ENCODE data around the gene FHL1.
A peak's percentile ranks its signal among the peaks of the same experiment; 100 is the strongest.
"Not testable (repeated sequence)": the region's sequence is repeated elsewhere in the genome, so short reads cannot be mapped to it uniquely, and the experiment has no call there.

Gene FHL1

GRCh38 chrX:136209016-136209738, 61.8 kb downstream of the FHL1 start:
- no peak for DNase-seq (ENCODE audit: low read depth)

- no peak for DNase-seq (ENCODE audit: low read depth)
Observed at GRCh38 chrX:136209751-136210150, 62.4 kb downstream of the FHL1 start.

- DNase-seq (ENCODE audit: low read depth), result no peak
Observed at GRCh38 chrX:136210243-136210642, 62.9 kb downstream of the FHL1 start.

GRCh38 chrX:136210806-136211205, 63.5 kb downstream of the FHL1 start:
- no peak for DNase-seq (ENCODE audit: low read depth)

- DNase-seq (ENCODE audit: low read depth), result no peak
Observed at GRCh38 chrX:136211766-136212556, 64.6 kb downstream of the FHL1 start.

- no peak for DNase-seq (ENCODE audit: low read depth)
Observed at GRCh38 chrX:136212557-136213111, 65.3 kb downstream of the FHL1 start.

- DNase-seq (ENCODE audit: low read depth), result peak; percentile 84
Observed at GRCh38 chrX:136214551-136214950, 67.2 kb downstream of the FHL1 start.

GRCh38 chrX:136215559-136215958, 68.2 kb downstream of the FHL1 start:
- DNase-seq (ENCODE audit: low read depth), result no peak

- DNase-seq (ENCODE audit: low read depth), result no peak
Observed at GRCh38 chrX:136219893-136220292, 72.6 kb downstream of the FHL1 start.

GRCh38 chrX:136220540-136220939, 73.2 kb downstream of the FHL1 start:
- no peak for DNase-seq (ENCODE audit: low read depth)

GRCh38 chrX:136220951-136221350, 73.6 kb downstream of the FHL1 start:
- no peak for DNase-seq (ENCODE audit: low read depth)

- no peak for DNase-seq (ENCODE audit: low read depth)
Observed at GRCh38 chrX:136221851-136222513, 74.6 kb downstream of the FHL1 start.

GRCh38 chrX:136227074-136227473, 79.7 kb downstream of the FHL1 start:
- no peak for DNase-seq (ENCODE audit: low read depth)

- DNase-seq (ENCODE audit: low read depth), result no peak
Observed at GRCh38 chrX:136227948-136228838, 80.9 kb downstream of the FHL1 start.

- DNase-seq (ENCODE audit: low read depth), result no peak
Observed at GRCh38 chrX:136228839-136229207, 81.5 kb downstream of the FHL1 start.

GRCh38 chrX:136237074-136237473, 89.7 kb downstream of the FHL1 start:
- no peak for DNase-seq (ENCODE audit: low read depth)

GRCh38 chrX:136237849-136238248, 90.5 kb downstream of the FHL1 start:
- DNase-seq (ENCODE audit: low read depth), result not testable (repeated sequence)

- no peak for DNase-seq (ENCODE audit: low read depth)
Observed at GRCh38 chrX:136246201-136246600, 98.9 kb downstream of the FHL1 start.

- DNase-seq (ENCODE audit: low read depth), result no peak
Observed at GRCh38 chrX:136250191-136251040, 103.1 kb downstream of the FHL1 start.

Measured in GM04503 (cell line).